T47D (cell line): ENCODE measurements around the gene GUCD1.

Experiments
- DNase-seq, 2 experiments: peaks; one replicate each; pipeline versions ENCODE4 v3.0.0 to v3.0.0-alpha.2; 2011 to 2012; ENCODE audit warnings: low read depth in 1 of 2, low spot score in 1 of 2
- JUND ChIP-seq: IDR thresholded peaks from 2 replicates; pipeline ENCODE4 v1.6.1; 2012; ENCODE audit warnings: low read depth
- in situ Hi-C: cut with HindIII; loops from 2 replicates; pipeline ENCODE4 v1.10.0; 2016; ENCODE audit warnings: low sequenced_read_pairs, low pct_unique_long_range_greater_than_20kb

GUCD1 gene

GRCh38 chr22:24525416-24526037 is 29.4 kb downstream of the GUCD1 start:
- TF ChIP-seq JUND: no peak
- in situ Hi-C loops: no loop called here
- peak; percentile 32 to 76 for DNase-seq

GRCh38 chr22:24523873-24524272 is 31.1 kb downstream of the GUCD1 start:
- no peak for TF ChIP-seq JUND
- in situ Hi-C loops: no loop called here
- no peak for DNase-seq

- in situ Hi-C loops: no loop called here
- peak; percentile 57 to 91 for DNase-seq
- TF ChIP-seq JUND: no peak
Measured at GRCh38 chr22:24521791-24522245, 33.1 kb downstream of the GUCD1 start.

GRCh38 chr22:24519496-24519895 is 35.4 kb downstream of the GUCD1 start:
- DNase-seq: no peak
- no peak for TF ChIP-seq JUND
- in situ Hi-C loops: no loop called here

GRCh38 chr22:24518771-24519485 is 36.0 kb downstream of the GUCD1 start:
- TF ChIP-seq JUND: no peak
- no peak for DNase-seq
- in situ Hi-C loops: no loop called here

- no peak for TF ChIP-seq JUND
- no peak for DNase-seq
- in situ Hi-C loops: no loop called here
Measured at GRCh38 chr22:24518228-24518627, 36.7 kb downstream of the GUCD1 start.

GRCh38 chr22:24517446-24517845 is 37.5 kb downstream of the GUCD1 start:
- DNase-seq: no peak
- in situ Hi-C loops: no loop called here

GRCh38 chr22:24516301-24516737 is 38.6 kb downstream of the GUCD1 start:
- in situ Hi-C loops: no loop called here
- no peak for TF ChIP-seq JUND
- DNase-seq: no peak

More at GRCh38 chr22:24517446-24517845, 37.5 kb downstream of the GUCD1 start:
- TF ChIP-seq JUND: no peak

GRCh38 chr22:24515027-24515338 is 40.0 kb downstream of the GUCD1 start:
- no peak for TF ChIP-seq JUND
- in situ Hi-C loops: no loop called here

GRCh38 chr22:24514241-24515026 is 40.5 kb downstream of the GUCD1 start:
- in situ Hi-C loops: no loop called here
- TF ChIP-seq JUND: no peak
- DNase-seq: no peak

More at GRCh38 chr22:24515027-24515338, 40.0 kb downstream of the GUCD1 start:
- no peak for DNase-seq

- no peak for TF ChIP-seq JUND
- no peak for DNase-seq
- in situ Hi-C loops: no loop called here
Measured at GRCh38 chr22:24513378-24514240, 41.3 kb downstream of the GUCD1 start.

- DNase-seq: no peak
- in situ Hi-C loops: no loop called here
- TF ChIP-seq JUND: no peak
Measured at GRCh38 chr22:24512043-24512442, 42.9 kb downstream of the GUCD1 start.
